ENCODE results near the gene IL21R.

The IL21R gene

DNA sequence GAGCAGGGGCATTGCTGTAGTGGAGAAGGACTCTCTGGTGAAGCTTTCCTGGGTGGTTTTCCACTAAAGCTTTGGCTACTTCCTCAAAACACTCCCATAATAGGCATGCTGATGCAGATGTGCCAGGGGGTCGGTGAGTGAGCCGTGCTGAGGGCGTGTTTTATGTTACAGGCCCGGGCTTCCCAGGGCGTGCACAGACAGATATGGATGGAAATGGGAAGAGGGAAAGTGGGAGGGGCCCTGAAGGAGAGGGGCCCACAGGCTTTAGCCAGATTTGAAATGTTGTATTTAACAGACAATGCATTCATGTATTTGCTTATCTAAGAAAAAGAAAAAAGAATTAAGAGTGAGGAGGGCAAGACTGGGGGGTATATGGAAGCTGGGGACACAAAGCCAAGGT is 56.3 kb downstream of the IL21R start:
- TF ChIP-seq ZFX (IDR thresholded peaks at IDR 0.05; ENCODE audit: borderline replicate concordance): no peak
- TF ChIP-seq, protein P1, sequence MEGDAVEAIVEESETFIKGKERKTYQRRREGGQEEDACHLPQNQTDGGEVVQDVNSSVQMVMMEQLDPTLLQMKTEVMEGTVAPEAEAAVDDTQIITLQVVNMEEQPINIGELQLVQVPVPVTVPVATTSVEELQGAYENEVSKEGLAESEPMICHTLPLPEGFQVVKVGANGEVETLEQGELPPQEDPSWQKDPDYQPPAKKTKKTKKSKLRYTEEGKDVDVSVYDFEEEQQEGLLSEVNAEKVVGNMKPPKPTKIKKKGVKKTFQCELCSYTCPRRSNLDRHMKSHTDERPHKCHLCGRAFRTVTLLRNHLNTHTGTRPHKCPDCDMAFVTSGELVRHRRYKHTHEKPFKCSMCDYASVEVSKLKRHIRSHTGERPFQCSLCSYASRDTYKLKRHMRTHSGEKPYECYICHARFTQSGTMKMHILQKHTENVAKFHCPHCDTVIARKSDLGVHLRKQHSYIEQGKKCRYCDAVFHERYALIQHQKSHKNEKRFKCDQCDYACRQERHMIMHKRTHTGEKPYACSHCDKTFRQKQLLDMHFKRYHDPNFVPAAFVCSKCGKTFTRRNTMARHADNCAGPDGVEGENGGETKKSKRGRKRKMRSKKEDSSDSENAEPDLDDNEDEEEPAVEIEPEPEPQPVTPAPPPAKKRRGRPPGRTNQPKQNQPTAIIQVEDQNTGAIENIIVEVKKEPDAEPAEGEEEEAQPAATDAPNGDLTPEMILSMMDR (IDR thresholded peaks at IDR 0.05): no peak
- H3K27ac ChIP-seq: no peak overlapping the region

DNA sequence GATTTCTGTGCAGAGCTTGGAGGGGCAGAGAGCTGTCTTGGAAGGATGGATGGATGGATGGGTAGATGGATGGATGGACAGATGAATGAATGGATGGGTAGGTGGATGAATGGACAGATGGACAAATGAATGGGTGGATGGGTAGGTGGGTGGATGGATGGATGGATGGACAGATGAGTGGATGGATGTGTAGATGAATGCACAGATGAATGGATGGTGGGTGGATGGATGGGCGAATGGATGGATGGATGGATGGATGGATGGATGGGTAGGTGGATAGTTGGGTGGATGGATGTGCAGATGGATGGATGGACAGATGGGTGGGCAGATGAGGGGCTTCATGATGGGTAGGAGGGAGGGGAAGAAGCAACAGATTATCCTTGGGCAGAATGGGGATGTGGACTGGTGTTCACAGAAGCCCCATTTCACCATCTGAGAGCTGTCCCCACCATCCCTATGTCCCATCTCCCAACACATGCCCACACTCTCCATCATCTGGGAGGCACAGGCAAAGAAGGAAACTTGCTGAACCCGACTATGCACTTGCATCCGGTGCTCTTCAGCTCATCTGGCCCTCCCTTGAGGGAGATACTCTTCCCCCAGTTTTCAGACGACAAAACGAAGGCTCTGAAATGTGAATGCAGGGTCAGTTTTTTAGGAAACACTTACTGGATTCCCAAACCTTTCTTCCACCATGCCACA is 57.2 kb downstream of the IL21R start:
- TF ChIP-seq, protein P1 (IDR thresholded peaks at IDR 0.05): no peak
- no peak for TF ChIP-seq ZFX (IDR thresholded peaks at IDR 0.05; ENCODE audit: borderline replicate concordance)
- no peak overlapping the region for H3K27ac ChIP-seq

DNA sequence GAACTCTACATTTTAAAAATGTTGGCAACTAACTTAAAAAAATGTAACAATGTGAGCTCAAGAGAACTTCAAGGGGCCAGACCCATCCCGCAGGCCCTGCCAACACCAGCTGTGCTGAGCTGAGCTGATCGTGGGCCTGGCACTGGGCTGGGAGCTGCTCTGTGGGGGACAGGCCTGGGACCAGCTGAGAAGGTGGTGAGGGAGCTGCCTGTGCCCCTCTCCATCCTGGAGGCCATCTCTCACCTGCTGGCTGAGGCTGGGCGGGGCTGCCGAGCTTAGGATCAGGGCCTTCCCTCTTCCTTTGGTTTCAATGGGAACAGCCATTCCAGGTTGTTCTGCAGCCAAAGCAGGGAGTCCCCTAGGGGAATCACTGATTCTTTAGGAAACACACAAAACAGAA is 58.2 kb downstream of the IL21R start:
- TF ChIP-seq, protein P1 (IDR thresholded peaks at IDR 0.05): no peak
- TF ChIP-seq ZFX (IDR thresholded peaks at IDR 0.05; ENCODE audit: borderline replicate concordance): no peak
- H3K27ac ChIP-seq: no peak overlapping the region

DNA sequence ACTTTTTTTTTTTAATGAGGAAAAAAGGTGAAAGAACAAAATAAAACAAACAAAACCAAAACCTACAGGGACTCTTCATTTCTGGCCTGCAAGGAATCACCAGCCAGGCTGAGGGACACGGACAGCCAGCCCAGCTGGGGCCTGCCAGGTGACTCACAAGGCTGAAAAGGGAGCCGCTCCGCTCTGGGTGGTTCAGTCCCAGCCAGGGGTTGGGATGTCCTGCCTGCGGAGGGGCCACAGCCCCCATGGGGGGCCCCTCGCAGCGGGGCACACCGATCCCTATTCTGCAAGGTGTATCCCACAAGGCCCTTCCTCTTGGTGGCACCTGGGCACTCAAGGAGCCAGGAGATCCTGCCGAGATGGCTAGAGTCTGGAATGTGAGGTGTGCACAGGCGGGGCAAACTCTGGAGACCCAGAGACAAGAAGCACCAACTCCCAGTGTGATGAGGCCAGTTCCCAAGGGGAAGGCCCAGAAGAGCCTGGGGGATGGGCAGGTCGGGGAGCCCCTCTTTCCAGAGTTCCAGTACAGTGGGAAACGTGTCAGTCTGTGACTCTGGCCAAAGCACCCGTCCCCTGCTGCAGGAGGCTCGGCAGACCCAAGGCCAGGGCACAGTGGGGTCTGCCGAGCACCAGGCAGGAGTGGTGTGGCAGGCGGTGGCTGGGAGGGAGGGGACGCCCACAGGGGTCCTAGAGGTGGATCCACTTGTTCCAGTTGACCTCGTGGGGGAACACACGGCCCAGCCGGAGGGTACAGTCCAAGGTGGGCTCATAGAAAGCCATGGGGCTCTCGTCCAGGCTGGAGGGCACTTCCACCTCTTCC is 58.9 kb downstream of the IL21R start:
- no peak for TF ChIP-seq ZFX (IDR thresholded peaks at IDR 0.05; ENCODE audit: borderline replicate concordance)
- TF ChIP-seq, protein P1 (IDR thresholded peaks at IDR 0.05): no peak
- no peak overlapping the region for H3K27ac ChIP-seq

DNA sequence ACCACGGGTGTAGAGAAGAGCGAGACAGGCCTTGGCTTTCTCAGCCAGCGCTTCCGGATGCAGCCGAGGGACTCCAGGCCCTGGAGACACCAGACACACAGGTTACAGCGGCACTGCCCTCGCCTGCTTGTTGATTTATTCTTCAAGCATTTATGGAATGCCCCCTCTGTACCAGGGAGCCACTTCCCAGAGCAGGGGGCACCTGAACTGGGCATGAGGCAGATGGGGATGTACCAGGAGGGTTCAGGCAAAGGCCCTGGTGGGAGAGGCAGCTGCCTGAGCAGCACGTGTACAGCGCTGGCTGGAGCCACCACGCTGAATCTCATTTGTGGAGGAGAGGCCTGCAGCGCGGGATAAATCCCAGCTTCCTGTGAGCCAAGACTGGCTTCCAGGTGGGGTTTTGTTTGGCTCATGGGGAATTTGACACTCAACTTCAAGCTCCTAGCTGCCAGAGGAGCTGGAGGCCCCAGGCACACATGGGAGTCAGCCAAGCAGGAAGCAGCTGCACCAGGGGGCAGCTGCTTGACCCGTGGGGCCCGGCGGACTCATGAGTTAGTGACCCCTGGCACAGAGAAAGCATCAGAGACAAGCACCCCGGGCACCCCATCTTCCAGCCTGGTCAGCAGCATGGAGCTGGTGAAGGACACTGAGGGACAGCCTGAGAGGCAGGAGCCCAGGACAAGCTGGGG is 59.7 kb downstream of the IL21R start:
- no peak for TF ChIP-seq ZFX (IDR thresholded peaks at IDR 0.05; ENCODE audit: borderline replicate concordance)
- TF ChIP-seq, protein P1 (IDR thresholded peaks at IDR 0.05): no peak
- H3K27ac ChIP-seq: no peak overlapping the region

DNA sequence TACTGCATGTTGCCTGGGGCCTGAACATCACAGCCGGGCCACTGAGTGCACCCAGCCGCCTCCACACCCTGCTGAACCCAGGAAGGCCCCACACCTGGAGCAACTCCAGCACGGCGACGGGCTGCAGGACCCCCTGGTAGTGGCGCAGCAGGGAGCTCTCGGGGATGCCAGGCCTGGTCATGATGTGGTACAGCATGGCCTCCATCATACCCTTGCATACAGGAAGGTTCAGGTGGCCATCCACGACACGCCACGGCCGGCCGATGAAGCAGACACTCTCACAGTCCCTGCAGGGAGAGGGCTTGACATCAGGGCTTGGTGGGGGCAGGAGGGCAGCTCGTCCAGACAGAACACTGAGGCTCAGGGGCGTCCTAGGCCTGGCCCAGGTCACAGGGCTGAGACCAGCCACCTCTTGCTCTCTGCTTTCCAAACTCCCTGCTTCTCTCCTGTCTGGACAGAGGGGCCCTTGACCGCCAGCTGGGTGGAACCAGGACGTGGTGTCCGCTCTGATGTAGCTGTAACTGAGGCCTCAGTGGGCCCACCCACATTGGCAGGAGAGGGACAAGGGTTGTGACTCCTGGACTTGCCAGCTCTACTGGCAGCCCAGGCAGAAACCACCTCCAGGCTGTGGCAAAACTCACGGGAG is 60.3 kb downstream of the IL21R start:
- H3K27ac ChIP-seq: no peak overlapping the region
- TF ChIP-seq, protein P1 (IDR thresholded peaks at IDR 0.05): no peak
- no peak for TF ChIP-seq ZFX (IDR thresholded peaks at IDR 0.05; ENCODE audit: borderline replicate concordance)
